Measurements from ENCODE around the gene PDYN.
A peak's percentile ranks its signal among the peaks of the same experiment; 100 is the strongest.

The PDYN gene

DNA sequence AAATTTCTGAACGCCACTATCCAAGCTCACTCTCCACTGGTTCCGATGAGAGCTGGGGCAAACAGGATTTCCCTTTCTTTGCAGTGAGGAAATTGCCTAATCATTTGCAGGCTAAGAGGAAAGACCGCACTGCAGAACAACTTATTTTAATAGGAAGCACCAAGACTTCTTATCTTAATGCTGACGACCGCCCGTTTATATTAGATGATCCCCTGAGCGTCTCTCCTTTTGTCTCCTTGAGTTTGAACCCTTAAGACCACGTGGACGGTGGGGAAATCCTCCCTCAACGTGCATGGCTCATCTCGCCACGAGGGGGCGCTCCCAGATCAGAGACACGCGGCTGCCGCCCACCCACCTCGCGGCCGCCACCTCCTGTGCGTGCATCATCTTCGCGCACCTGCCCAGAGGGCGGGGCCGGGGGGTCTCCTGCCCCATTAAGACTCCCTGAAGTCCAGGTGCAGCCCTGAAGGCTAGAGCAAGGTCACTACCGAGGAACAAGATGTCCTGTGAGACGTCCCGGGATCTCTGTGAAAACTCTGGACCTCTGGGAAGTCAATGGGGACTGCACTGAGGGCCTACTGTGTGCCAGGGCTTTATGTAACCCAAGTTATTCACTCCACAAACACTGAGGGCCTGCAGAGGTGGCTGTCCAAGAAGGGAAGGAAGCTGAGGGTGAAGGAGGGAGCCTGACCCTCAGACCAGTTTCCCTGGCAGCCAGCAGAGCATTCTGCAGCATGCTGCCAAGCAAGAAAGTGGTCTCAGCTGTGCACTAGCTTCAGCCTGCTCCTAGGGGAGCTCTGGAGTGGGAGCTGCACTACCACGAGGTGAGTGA is 28.1 kb downstream of the PDYN start:
- no peak overlapping the region for H2BK12ac ChIP-seq (ENCODE audit: low read length)
- no peak overlapping the region for H3K23ac ChIP-seq (ENCODE audit: low read length)
- DNase-seq, result peak; percentile 60 to 73
- H3K14ac ChIP-seq (ENCODE audit: low read length), result no peak overlapping the region
- no peak overlapping the region for H3K9ac ChIP-seq (ENCODE audit: low read length)
- H2BK120ac ChIP-seq (ENCODE audit: insufficient read depth, low read length, poor library complexity), result no peak overlapping the region
- no peak overlapping the region for H3K27ac ChIP-seq (ENCODE audit: low read depth, low read length)
- H2AK5ac ChIP-seq (ENCODE audit: low read length), result no peak overlapping the region
- H3K4me2 ChIP-seq (ENCODE audit: low read length), result no peak overlapping the region
- H2AFZ ChIP-seq (ENCODE audit: insufficient read depth, low read length, poor library complexity), result no peak overlapping the region
- H3K36me3 ChIP-seq (ENCODE audit: control insufficient read depth in 1 of 2, insufficient read depth in 2 of 2, low read length in 2 of 2), result no peaks in the 10 kb centered on the region
- H3K79me1 ChIP-seq (ENCODE audit: low read length), result no peaks in the 10 kb centered on the region
- no peak overlapping the region for H4K12ac ChIP-seq (ENCODE audit: low read depth, low read length)
- no peaks in the 10 kb centered on the region for H3K79me2 ChIP-seq (ENCODE audit: control insufficient read depth, insufficient read depth, low read length, poor library complexity)
- no CpG with 5 or more reads among the region's 28 CpGs for WGBS (ENCODE audit: extremely low coverage, insufficient coverage, insufficient read length)
- no peak overlapping the region for H3K4me3 ChIP-seq (ENCODE audit: low read depth, low read length)
- no peak overlapping the region for H2BK5ac ChIP-seq (ENCODE audit: low read depth, low read length, poor library complexity)
- H3K9me3 ChIP-seq (ENCODE audit: insufficient read depth, low read depth, low read length), result no peaks in the 10 kb centered on the region
- H4K8ac ChIP-seq (ENCODE audit: low read depth, low read length), result no peak overlapping the region
- H3K18ac ChIP-seq (ENCODE audit: low read length), result no peak overlapping the region
- H3K27me3 ChIP-seq (ENCODE audit: insufficient read depth, low read length), result no peaks in the 10 kb centered on the region
- H3K4me1 ChIP-seq (ENCODE audit: control insufficient read depth in 1 of 2, insufficient read depth in 2 of 2, low read length in 2 of 2), result no peaks in the 10 kb centered on the region
- H4K91ac ChIP-seq (ENCODE audit: low read depth, low read length), result no peak overlapping the region
- H3K4ac ChIP-seq (ENCODE audit: low read depth, low read length), result no peak overlapping the region

- Histone ChIP-seq H3K14ac (ENCODE audit: low read length) (no peak overlapping the region), H3K27ac (ENCODE audit: low read depth, low read length) (no peak overlapping the region), H3K9me3 (ENCODE audit: insufficient read depth, low read depth, low read length) (no peaks in the 10 kb centered on the region), H2BK120ac (ENCODE audit: insufficient read depth, low read length, poor library complexity) (no peak overlapping the region), H2BK12ac (ENCODE audit: low read length) (no peak overlapping the region), H4K8ac (ENCODE audit: low read depth, low read length) (no peak overlapping the region), H3K27me3 (ENCODE audit: insufficient read depth, low read length) (no peaks in the 10 kb centered on the region), H3K79me2 (ENCODE audit: control insufficient read depth, insufficient read depth, low read length, poor library complexity) (no peaks in the 10 kb centered on the region), H3K9ac (ENCODE audit: low read length) (no peak overlapping the region), H4K12ac (ENCODE audit: low read depth, low read length) (no peak overlapping the region), H3K18ac (ENCODE audit: low read length) (no peak overlapping the region), H2AK5ac (ENCODE audit: low read length) (no peak overlapping the region), H2BK5ac (ENCODE audit: low read depth, low read length, poor library complexity) (no peak overlapping the region), H3K4ac (ENCODE audit: low read depth, low read length) (no peak overlapping the region), H3K79me1 (ENCODE audit: low read length) (no peaks in the 10 kb centered on the region), H3K36me3 (ENCODE audit: control insufficient read depth in 1 of 2, insufficient read depth in 2 of 2, low read length in 2 of 2) (no peaks in the 10 kb centered on the region), H3K4me1 (ENCODE audit: control insufficient read depth in 1 of 2, insufficient read depth in 2 of 2, low read length in 2 of 2) (no peaks in the 10 kb centered on the region), H3K4me2 (ENCODE audit: low read length) (no peak overlapping the region), H4K91ac (ENCODE audit: low read depth, low read length) (no peak overlapping the region), H3K4me3 (ENCODE audit: low read depth, low read length) (no peak overlapping the region), H3K23ac (ENCODE audit: low read length) (no peak overlapping the region), H2AFZ (ENCODE audit: insufficient read depth, low read length, poor library complexity) (no peak overlapping the region)
- DNase-seq, result no peak
- no CpG with 5 or more reads among the region's 14 CpGs for WGBS (ENCODE audit: extremely low coverage, insufficient coverage, insufficient read length)
Measured at GRCh38 chr20:1964659-1965405, 29.0 kb downstream of the PDYN start.

- H2BK5ac ChIP-seq (ENCODE audit: low read depth, low read length, poor library complexity), result no peak overlapping the region
- no peaks in the 10 kb centered on the region for H3K9me3 ChIP-seq (ENCODE audit: insufficient read depth, low read depth, low read length)
- no peak overlapping the region for H3K18ac ChIP-seq (ENCODE audit: low read length)
- no peaks in the 10 kb centered on the region for H3K79me2 ChIP-seq (ENCODE audit: control insufficient read depth, insufficient read depth, low read length, poor library complexity)
- H3K4me2 ChIP-seq (ENCODE audit: low read length), result no peak overlapping the region
- no peak overlapping the region for H3K23ac ChIP-seq (ENCODE audit: low read length)
- WGBS (ENCODE audit: extremely low coverage, insufficient coverage, insufficient read length), result no CpG with 5 or more reads among the region's 4 CpGs
- no peaks in the 10 kb centered on the region for H3K79me1 ChIP-seq (ENCODE audit: low read length)
- H2AK5ac ChIP-seq (ENCODE audit: low read length), result no peak overlapping the region
- no peak overlapping the region for H3K27ac ChIP-seq (ENCODE audit: low read depth, low read length)
- no peak overlapping the region for H4K12ac ChIP-seq (ENCODE audit: low read depth, low read length)
- no peaks in the 10 kb centered on the region for H3K27me3 ChIP-seq (ENCODE audit: insufficient read depth, low read length)
- no peak for DNase-seq
- H2BK12ac ChIP-seq (ENCODE audit: low read length), result no peak overlapping the region
- no peak overlapping the region for H3K9ac ChIP-seq (ENCODE audit: low read length)
- H4K8ac ChIP-seq (ENCODE audit: low read depth, low read length), result no peak overlapping the region
- H4K91ac ChIP-seq (ENCODE audit: low read depth, low read length), result no peak overlapping the region
- no peak overlapping the region for H3K14ac ChIP-seq (ENCODE audit: low read length)
- H2BK120ac ChIP-seq (ENCODE audit: insufficient read depth, low read length, poor library complexity), result no peak overlapping the region
- no peaks in the 10 kb centered on the region for H3K4me1 ChIP-seq (ENCODE audit: control insufficient read depth in 1 of 2, insufficient read depth in 2 of 2, low read length in 2 of 2)
- H3K36me3 ChIP-seq (ENCODE audit: control insufficient read depth in 1 of 2, insufficient read depth in 2 of 2, low read length in 2 of 2), result no peaks in the 10 kb centered on the region
- H3K4me3 ChIP-seq (ENCODE audit: low read depth, low read length), result no peak overlapping the region
- H2AFZ ChIP-seq (ENCODE audit: insufficient read depth, low read length, poor library complexity), result no peak overlapping the region
- no peak overlapping the region for H3K4ac ChIP-seq (ENCODE audit: low read depth, low read length)
Measured at GRCh38 chr20:1964061-1964460, 29.8 kb downstream of the PDYN start.

- H3K14ac ChIP-seq (ENCODE audit: low read length), result no peak overlapping the region
- no peak overlapping the region for H4K91ac ChIP-seq (ENCODE audit: low read depth, low read length)
- H2AK5ac ChIP-seq (ENCODE audit: low read length), result no peak overlapping the region
- no peaks in the 10 kb centered on the region for H3K4me1 ChIP-seq (ENCODE audit: control insufficient read depth in 1 of 2, insufficient read depth in 2 of 2, low read length in 2 of 2)
- H3K9me3 ChIP-seq (ENCODE audit: insufficient read depth, low read depth, low read length), result no peaks in the 10 kb centered on the region
- H2BK120ac ChIP-seq (ENCODE audit: insufficient read depth, low read length, poor library complexity), result no peak overlapping the region
- no peak overlapping the region for H4K12ac ChIP-seq (ENCODE audit: low read depth, low read length)
- no peak overlapping the region for H2BK5ac ChIP-seq (ENCODE audit: low read depth, low read length, poor library complexity)
- no peak overlapping the region for H2BK12ac ChIP-seq (ENCODE audit: low read length)
- H3K27ac ChIP-seq (ENCODE audit: low read depth, low read length), result no peak overlapping the region
- H3K9ac ChIP-seq (ENCODE audit: low read length), result no peak overlapping the region
- no peak overlapping the region for H3K4me3 ChIP-seq (ENCODE audit: low read depth, low read length)
- H3K23ac ChIP-seq (ENCODE audit: low read length), result no peak overlapping the region
- no peak overlapping the region for H2AFZ ChIP-seq (ENCODE audit: insufficient read depth, low read length, poor library complexity)
- WGBS (ENCODE audit: extremely low coverage, insufficient coverage, insufficient read length), result no CpG with 5 or more reads among the region's 5 CpGs
- no peaks in the 10 kb centered on the region for H3K27me3 ChIP-seq (ENCODE audit: insufficient read depth, low read length)
- DNase-seq, result no peak
- no peaks in the 10 kb centered on the region for H3K36me3 ChIP-seq (ENCODE audit: control insufficient read depth in 1 of 2, insufficient read depth in 2 of 2, low read length in 2 of 2)
- no peak overlapping the region for H3K4ac ChIP-seq (ENCODE audit: low read depth, low read length)
- H3K79me2 ChIP-seq (ENCODE audit: control insufficient read depth, insufficient read depth, low read length, poor library complexity), result no peaks in the 10 kb centered on the region
- H3K4me2 ChIP-seq (ENCODE audit: low read length), result no peak overlapping the region
- H4K8ac ChIP-seq (ENCODE audit: low read depth, low read length), result no peak overlapping the region
- no peaks in the 10 kb centered on the region for H3K79me1 ChIP-seq (ENCODE audit: low read length)
- H3K18ac ChIP-seq (ENCODE audit: low read length), result no peak overlapping the region
Measured at GRCh38 chr20:1961374-1961773, 32.5 kb downstream of the PDYN start.

Data from trophoblast cell (in vitro differentiated cells and primary cell).